Endothelial cell (in vitro differentiated cells): ENCODE results near the gene NTN3. TPM values are rescaled to one million over a fixed set of nuclear protein-coding genes. Genes with fewer than 3 reads are reported as not detected.

ENCODE experiments used
- DNase-seq: peaks from one replicate; pipeline ENCODE4 v3.0.0; 2021; ENCODE audit warnings: low spot score
- H3K27ac Mint-ChIP-seq: one replicate; pipeline ENCODE4 v1.8.0; 2021; ENCODE audit warnings: mixed read lengths, inconsistent platforms; ENCODE audit not compliant: unreplicated experiment
- H3K27me3 Mint-ChIP-seq: one replicate; pipeline ENCODE4 v1.8.0; 2021; ENCODE audit warnings: mild to moderate bottlenecking, moderate library complexity, mixed read lengths, inconsistent platforms; ENCODE audit not compliant: unreplicated experiment
- H3K36me3 Mint-ChIP-seq: one replicate; pipeline ENCODE4 v1.8.0; 2021; ENCODE audit warnings: mild to moderate bottlenecking, low read depth, mixed read lengths, inconsistent platforms; ENCODE audit not compliant: unreplicated experiment
- H3K4me1 Mint-ChIP-seq: one replicate; pipeline ENCODE4 v1.8.0; 2021; ENCODE audit warnings: mild to moderate bottlenecking, mixed read lengths, inconsistent platforms; ENCODE audit not compliant: unreplicated experiment
- H3K4me3 Mint-ChIP-seq: one replicate; pipeline ENCODE4 v1.8.0; 2021; ENCODE audit warnings: mild to moderate bottlenecking, mixed read lengths, inconsistent platforms; ENCODE audit not compliant: unreplicated experiment
- H3K9me3 Mint-ChIP-seq: one replicate; pipeline ENCODE4 v1.8.0; 2021; ENCODE audit warnings: mixed read lengths, inconsistent platforms; ENCODE audit not compliant: unreplicated experiment
- CTCF ChIP-seq: fragments of 200-600 bp; sonication (generic); IDR thresholded peaks from one replicate; pipeline ENCODE4 v1.5.0; 2021; ENCODE audit warnings: antibody characterized with exemption; ENCODE audit not compliant: unreplicated experiment
- total RNA-seq: library from RNA; stranded (reverse); fragmentation: NEBNext Ultra II Directional; extraction: Animal tissue kit (Norgen Biotek cat#: 25700); gene quantifications from one replicate; pipeline ENCODE4 v1.2.1, GENCODE V29; 2021; ENCODE audit not compliant: unreplicated experiment

Gene NTN3
- total RNA-seq, 1 donor from 2014 or later, result not detected

GRCh38 chr16:2443555-2443954 lies 27.5 kb upstream of the NTN3 start:
- Mint-ChIP-seq H3K36me3 (peaks cover 21% of the 10 kb centered on the region), H3K4me3 (no peak overlapping the region), H3K27me3 (peaks cover 2% of the 10 kb centered on the region), H3K9me3 (no peaks in the 10 kb centered on the region), H3K27ac (no peak overlapping the region), H3K4me1 (peaks cover 10% of the 10 kb centered on the region)
- DNase-seq, result no peak
- no peak for TF ChIP-seq CTCF

- no peaks in the 10 kb centered on the region for H3K9me3 Mint-ChIP-seq
- peaks cover 33% of the 10 kb centered on the region for H3K36me3 Mint-ChIP-seq
- H3K27me3 Mint-ChIP-seq, result peaks cover 7% of the 10 kb centered on the region
- no peak overlapping the region for H3K27ac Mint-ChIP-seq
- no peak for DNase-seq
- no peaks in the 10 kb centered on the region for H3K4me1 Mint-ChIP-seq
- TF ChIP-seq CTCF, result no peak
- H3K4me3 Mint-ChIP-seq, result no peak overlapping the region
Observed at GRCh38 chr16:2447920-2448583, 23.0 kb upstream of the NTN3 start.

- Mint-ChIP-seq H3K4me3 (no peak overlapping the region), H3K4me1 (no peaks in the 10 kb centered on the region), H3K27me3 (peaks cover 11% of the 10 kb centered on the region), H3K36me3 (peaks cover 39% of the 10 kb centered on the region), H3K27ac (no peak overlapping the region), H3K9me3 (no peaks in the 10 kb centered on the region)
- DNase-seq, result no peak
- no peak for TF ChIP-seq CTCF
Observed at GRCh38 chr16:2449118-2449517, 22.0 kb upstream of the NTN3 start.

GRCh38 chr16:2450535-2450934 lies 20.6 kb upstream of the NTN3 start:
- Mint-ChIP-seq H3K4me1 (no peaks in the 10 kb centered on the region), H3K9me3 (no peaks in the 10 kb centered on the region), H3K27ac (no peak overlapping the region), H3K36me3 (peaks cover 35% of the 10 kb centered on the region), H3K27me3 (peaks cover 12% of the 10 kb centered on the region), H3K4me3 (no peak overlapping the region)
- DNase-seq, result no peak
- TF ChIP-seq CTCF, result no peak

GRCh38 chr16:2450975-2451381 lies 20.1 kb upstream of the NTN3 start:
- TF ChIP-seq CTCF, result no peak
- Mint-ChIP-seq H3K36me3 (peaks cover 35% of the 10 kb centered on the region), H3K27ac (no peak overlapping the region), H3K4me3 (no peak overlapping the region), H3K27me3 (peaks cover 14% of the 10 kb centered on the region), H3K9me3 (no peaks in the 10 kb centered on the region), H3K4me1 (no peaks in the 10 kb centered on the region)
- DNase-seq, result no peak
